Liver (tissue), 9 donors: ENCODE data around the gene SFXN5. TPM values are rescaled to one million over a fixed set of nuclear protein-coding genes. Genes with fewer than 3 reads are reported as not detected.

ENCODE experiments used
- DNase-seq: peaks from one replicate; pipeline ENCODE4 v3.0.0-alpha.2; 2017; ENCODE audit warnings: low spot score
- H3K27ac ChIP-seq, 2 donors: one replicate each; pipeline ENCODE4 v1.7.0; 2013; ENCODE audit warnings: inconsistent platforms in 2 of 2, low read length in 2 of 2, control low read depth in 1 of 2, low read depth in 1 of 2, mild to moderate bottlenecking in 1 of 2
- H3K27me3 ChIP-seq, 4 donors: one replicate each; pipeline versions ENCODE4 v1.6.1 to v1.7.0; 2013; ENCODE audit warnings: low read length in 3 of 4, inconsistent platforms in 1 of 4, mild to moderate bottlenecking in 1 of 4, moderate library complexity in 1 of 4; ENCODE audit not compliant: control insufficient read depth in 4 of 4, insufficient read depth in 4 of 4
- H3K36me3 ChIP-seq, 4 donors: one replicate each; pipeline versions ENCODE4 v1.6.1 to v1.7.0; 2013; ENCODE audit warnings: low read length in 3 of 4, mild to moderate bottlenecking in 3 of 4, low read depth in 1 of 4, moderate library complexity in 1 of 4; ENCODE audit not compliant: control insufficient read depth in 4 of 4, insufficient read depth in 3 of 4
- H3K4me1 ChIP-seq, 4 donors: one replicate each; pipeline versions ENCODE4 v1.6.1 to v1.7.0; 2013; ENCODE audit warnings: low read length in 3 of 4, mild to moderate bottlenecking in 3 of 4, moderate library complexity in 1 of 4; ENCODE audit not compliant: control insufficient read depth in 4 of 4, insufficient read depth in 4 of 4
- H3K4me3 ChIP-seq, 3 donors: one replicate each; pipeline versions ENCODE4 v1.6.1 to v1.7.0; 2013; ENCODE audit warnings: low read length in 3 of 3, control low read depth in 1 of 3, low read depth in 1 of 3, mild to moderate bottlenecking in 1 of 3
- H3K9ac ChIP-seq, 2 donors: one replicate each; pipeline ENCODE4 v1.7.0; 2013; ENCODE audit warnings: low read length in 2 of 2, mild to moderate bottlenecking in 2 of 2, moderate library complexity in 2 of 2, control low read depth in 1 of 2, low read depth in 1 of 2
- H3K9me3 ChIP-seq, 4 donors: one replicate each; pipeline versions ENCODE4 v1.6.1 to v1.7.0; 2013; ENCODE audit warnings: low read length in 3 of 4; ENCODE audit not compliant: control insufficient read depth in 4 of 4
- ATF3 ChIP-seq: IDR thresholded peaks from 2 replicates; pipeline ENCODE4 v1.6.1; 2016; ENCODE audit warnings: antibody characterized with exemption
- CTCF ChIP-seq: fragments of 150-350 bp; IDR thresholded peaks from 2 replicates; pipeline ENCODE4 v1.5.1; 2017; ENCODE audit warnings: improper control_type of control experiment, low read depth, low read length; ENCODE audit not compliant: missing input control
- HNF4A ChIP-seq, 2 donors: conservative IDR thresholded peaks; 2 replicates each; pipeline ENCODE4 v1.6.1; 2016; ENCODE audit warnings: antibody characterized with exemption in 2 of 2, mild to moderate bottlenecking in 2 of 2
- RAD21 ChIP-seq, 2 donors: IDR thresholded peaks; 2 replicates each; pipeline ENCODE4 v1.6.1; 2016; ENCODE audit warnings: antibody characterized with exemption in 2 of 2, mild to moderate bottlenecking in 2 of 2
- REST ChIP-seq: IDR thresholded peaks from 2 replicates; pipeline ENCODE4 v1.6.1; 2016; ENCODE audit warnings: antibody characterized with exemption, mild to moderate bottlenecking
- RXRA ChIP-seq, 2 donors: IDR thresholded peaks; 2 replicates each; pipeline ENCODE4 v1.6.1; 2017 to 2018; ENCODE audit warnings: antibody characterized with exemption in 2 of 2, mild to moderate bottlenecking in 1 of 2
- TAF1 ChIP-seq: conservative IDR thresholded peaks from 2 replicates; pipeline ENCODE4 v1.6.1; 2016; ENCODE audit warnings: antibody characterized with exemption, mild to moderate bottlenecking
- YY1 ChIP-seq: IDR thresholded peaks from 2 replicates; pipeline ENCODE4 v1.6.1; 2016; ENCODE audit warnings: antibody characterized with exemption, mild to moderate bottlenecking
- WGBS: extraction: QIAGEN DNeasy Blood & Tissue Kit; methylation state at CpG from one replicate; pipeline ENCODE4 v1.1.7; 2013; 5-methylcytosine and 5-hydroxymethylcytosine counted together
- polyA plus RNA-seq, 2 donors: library from polyadenylated mRNA; stranded (reverse) in 1 of 2; unstranded in 1 of 2; fragments of 200-250 nt in 1 of 2; fragments of >200 nt in 1 of 2; fragmentation: Nextera tagmentation in 1 of 2; extraction: Ambion mirVana in 1 of 2; gene quantifications; one replicate each; pipeline versions ENCODE4 v1.2.1 to v1.2.3, GENCODE V29; 2013 to 2015
- total RNA-seq, 2 donors: library from RNA; depleted of rRNA; stranded (reverse); fragments of >200 nt; gene quantifications; one replicate each; pipeline ENCODE4 v1.2.3, GENCODE V29; 2014
- donor health status: healthy.
- donor health status: healthy.
- donor health status: healthy.
- donor health status: healthy.
- donor health status: healthy.

Gene SFXN5
- total and polyA plus RNA-seq, 4 donors, result 23.3 to 58.2 (median 29.5) TPM

- DNase-seq, result no peak
- TF ChIP-seq TAF1 (no peak), HNF4A (conservative IDR thresholded peaks at IDR 0.05) (no peak), ATF3 (no peak)
- Histone ChIP-seq H3K4me3 (peak overlapping the region in 2 of 3 donors; percentile 54 to 96), H3K27ac (no peak overlapping the region), H3K9me3 (no peaks in the 10 kb centered on the region), H3K9ac (peak overlapping the region in 1 of 2 donors; percentile 57), H3K27me3 (no peaks in the 10 kb centered on the region), H3K36me3 (no peaks in the 10 kb centered on the region), H3K4me1 (peaks cover 1 to 39% (median 29%) of the 10 kb centered on the region in 4 donors)
- 91% methylated on average over 1 of the region's 1 CpG for WGBS
These were observed 904 bp upstream of the SFXN5 start for GRCh38 chr2:73072416-73072815.

- 3% methylated on average over 11 of the region's 11 CpGs for WGBS
- TF ChIP-seq HNF4A (conservative IDR thresholded peaks at IDR 0.05) (no peak), CTCF (no peak), RXRA (IDR thresholded peaks at IDR 0.05) (peak in 1 of 2 donors; percentile 7)
- Histone ChIP-seq H3K9ac (peak overlapping the region; percentile 2 to 57), H3K4me3 (peak overlapping the region; percentile 54 to 96 (median 89)), H3K36me3 (no peaks in the 10 kb centered on the region), H3K4me1 (peaks cover 1 to 41% (median 32%) of the 10 kb centered on the region in 4 donors), H3K9me3 (no peaks in the 10 kb centered on the region), H3K27ac (peak overlapping the region; percentile 90 to 98), H3K27me3 (no peaks in the 10 kb centered on the region)
- no peak for DNase-seq
These were observed 550 bp upstream of the SFXN5 start for GRCh38 chr2:73072129-73072395.

DNA sequence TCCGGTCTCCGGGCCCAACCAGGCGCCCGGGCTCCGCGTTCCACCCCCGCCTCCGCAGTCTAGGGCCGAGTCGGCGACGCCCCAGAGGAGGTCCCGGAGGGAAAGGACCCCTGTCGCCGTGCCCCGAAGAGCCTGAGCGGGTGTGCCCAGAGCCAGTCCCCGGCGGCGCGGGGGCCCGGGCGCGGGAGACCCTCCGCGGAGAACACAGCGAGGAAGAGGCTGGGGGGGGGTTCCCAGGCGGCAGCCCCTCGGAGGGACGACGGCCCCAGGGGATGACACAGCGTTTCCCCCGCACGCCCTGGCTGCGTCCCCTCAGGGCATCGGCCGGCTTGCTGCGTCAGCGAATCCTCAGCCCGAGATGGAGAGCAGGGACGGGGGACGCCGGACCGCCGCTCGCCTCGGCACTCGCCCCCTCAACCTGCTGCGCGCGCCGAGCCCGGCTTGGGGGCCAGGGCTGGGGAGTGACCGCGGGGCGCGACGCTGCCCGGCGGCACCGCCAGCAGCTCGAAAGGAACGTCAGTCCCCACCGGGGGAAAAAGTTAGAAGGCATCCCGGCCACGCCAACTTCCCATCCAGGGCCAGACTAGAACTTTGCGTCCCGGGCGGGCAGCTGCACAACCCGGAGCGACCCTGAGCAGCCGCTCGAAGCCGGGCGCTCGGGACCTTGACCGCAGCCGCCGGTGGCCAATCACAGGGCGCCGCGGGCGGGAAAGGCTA, 711 bp downstream of the SFXN5 start:
- Histone ChIP-seq H3K4me1 (peaks cover 1 to 48% (median 39%) of the 10 kb centered on the region in 4 donors), H3K36me3 (no peaks in the 10 kb centered on the region), H3K27me3 (no peaks in the 10 kb centered on the region), H3K9ac (peak overlapping the region; percentile 90 to 94), H3K9me3 (no peaks in the 10 kb centered on the region), H3K4me3 (peak overlapping the region; percentile 54 to 96 (median 89)), H3K27ac (peak overlapping the region; percentile 90 to 98)
- under 1% methylated on average over 83 of the region's 83 CpGs for WGBS
- peak; percentile 67 for DNase-seq
- peak in 1 of 2 donors; percentile 18 for TF ChIP-seq RAD21 (IDR thresholded peaks at IDR 0.05)
- no peak for TF ChIP-seq RXRA (IDR thresholded peaks at IDR 0.05)
- peak; percentile 26 to 35 for TF ChIP-seq HNF4A (conservative IDR thresholded peaks at IDR 0.05)

DNA sequence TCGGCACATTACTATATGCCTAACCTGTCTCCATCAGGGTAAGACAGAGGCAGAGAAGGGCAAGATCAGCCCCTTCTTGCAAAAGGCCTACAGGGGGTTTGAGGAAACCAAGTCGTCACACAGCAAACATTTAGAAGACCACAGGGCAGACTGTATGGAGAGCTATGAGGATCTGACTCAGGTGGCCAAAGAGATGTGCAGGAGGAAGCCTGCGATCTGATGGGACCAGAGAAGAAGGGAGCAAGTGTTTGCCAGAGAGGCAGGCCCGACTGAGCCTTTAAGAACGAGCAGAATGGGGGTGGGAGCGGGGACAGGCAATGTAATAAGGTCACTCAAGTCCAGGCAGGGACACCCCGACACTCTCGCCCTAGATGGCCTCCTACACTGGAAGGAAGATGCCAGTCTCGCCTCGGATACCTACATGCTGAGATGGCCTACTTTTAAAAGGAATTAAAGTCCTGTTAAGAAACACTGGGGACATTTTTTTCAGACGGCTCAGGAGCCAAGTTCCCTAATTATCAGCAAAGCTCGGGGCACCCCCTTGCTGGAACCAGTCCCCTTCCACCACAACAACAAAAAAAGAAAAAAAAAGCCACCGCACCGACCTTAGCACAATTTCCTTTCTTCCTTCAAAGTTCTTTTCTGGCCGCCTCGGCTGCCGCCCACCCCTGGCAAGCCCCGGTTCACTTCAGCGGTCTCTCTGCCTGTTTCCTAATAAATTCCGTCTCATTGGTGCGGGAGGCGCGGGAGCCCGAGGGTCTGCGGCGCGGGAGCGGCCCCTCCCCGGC, 1.5 kb downstream of the SFXN5 start:
- DNase-seq, result no peak
- 6% methylated on average over 29 of the region's 29 CpGs for WGBS
- peak overlapping the region; percentile 54 to 96 (median 89) for H3K4me3 ChIP-seq
- H3K9ac ChIP-seq, result peak overlapping the region; percentile 90 to 94
- TF ChIP-seq RXRA (IDR thresholded peaks at IDR 0.05), result peak in 1 of 2 donors; percentile 23
- TF ChIP-seq YY1, result peak; percentile 6
- TF ChIP-seq RAD21 (IDR thresholded peaks at IDR 0.05), result peak in 1 of 2 donors; percentile 2
- no peak for TF ChIP-seq REST
- H3K27ac ChIP-seq, result peak overlapping the region; percentile 90 to 98
- H3K27me3 ChIP-seq, result no peaks in the 10 kb centered on the region
- H3K36me3 ChIP-seq, result no peaks in the 10 kb centered on the region
- peaks cover 1 to 51% (median 39%) of the 10 kb centered on the region in 4 donors for H3K4me1 ChIP-seq
- no peaks in the 10 kb centered on the region for H3K9me3 ChIP-seq
